Measurements from ENCODE around the gene EFCAB7.
A peak's percentile ranks its signal among the peaks of the same experiment; 100 is the strongest.
"Not testable (repeated sequence)": the region's sequence is repeated elsewhere in the genome, so short reads cannot be mapped to it uniquely, and the experiment has no call there.

EFCAB7 gene

GRCh38 chr1:63569068-63569467 is 45.7 kb downstream of the EFCAB7 start:
- TF ChIP-seq, protein P1, sequence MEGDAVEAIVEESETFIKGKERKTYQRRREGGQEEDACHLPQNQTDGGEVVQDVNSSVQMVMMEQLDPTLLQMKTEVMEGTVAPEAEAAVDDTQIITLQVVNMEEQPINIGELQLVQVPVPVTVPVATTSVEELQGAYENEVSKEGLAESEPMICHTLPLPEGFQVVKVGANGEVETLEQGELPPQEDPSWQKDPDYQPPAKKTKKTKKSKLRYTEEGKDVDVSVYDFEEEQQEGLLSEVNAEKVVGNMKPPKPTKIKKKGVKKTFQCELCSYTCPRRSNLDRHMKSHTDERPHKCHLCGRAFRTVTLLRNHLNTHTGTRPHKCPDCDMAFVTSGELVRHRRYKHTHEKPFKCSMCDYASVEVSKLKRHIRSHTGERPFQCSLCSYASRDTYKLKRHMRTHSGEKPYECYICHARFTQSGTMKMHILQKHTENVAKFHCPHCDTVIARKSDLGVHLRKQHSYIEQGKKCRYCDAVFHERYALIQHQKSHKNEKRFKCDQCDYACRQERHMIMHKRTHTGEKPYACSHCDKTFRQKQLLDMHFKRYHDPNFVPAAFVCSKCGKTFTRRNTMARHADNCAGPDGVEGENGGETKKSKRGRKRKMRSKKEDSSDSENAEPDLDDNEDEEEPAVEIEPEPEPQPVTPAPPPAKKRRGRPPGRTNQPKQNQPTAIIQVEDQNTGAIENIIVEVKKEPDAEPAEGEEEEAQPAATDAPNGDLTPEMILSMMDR (IDR thresholded peaks at IDR 0.05) = no peak
- DNase-seq (ENCODE audit: low spot score) = no peak
- no peak overlapping the region for H3K4me3 ChIP-seq
- H3K27ac ChIP-seq = no peak overlapping the region

- Histone ChIP-seq H3K27ac (no peak overlapping the region), H3K4me3 (no peak overlapping the region)
- TF ChIP-seq, protein P1 (IDR thresholded peaks at IDR 0.05) = no peak
- DNase-seq (ENCODE audit: low spot score) = no peak
Observed at GRCh38 chr1:63569640-63570316, 46.5 kb downstream of the EFCAB7 start.

GRCh38 chr1:63572686-63573085 is 49.4 kb downstream of the EFCAB7 start:
- H3K4me3 ChIP-seq; DNase-seq (ENCODE audit: low spot score); H3K27ac ChIP-seq: not testable (repeated sequence)

DNA sequence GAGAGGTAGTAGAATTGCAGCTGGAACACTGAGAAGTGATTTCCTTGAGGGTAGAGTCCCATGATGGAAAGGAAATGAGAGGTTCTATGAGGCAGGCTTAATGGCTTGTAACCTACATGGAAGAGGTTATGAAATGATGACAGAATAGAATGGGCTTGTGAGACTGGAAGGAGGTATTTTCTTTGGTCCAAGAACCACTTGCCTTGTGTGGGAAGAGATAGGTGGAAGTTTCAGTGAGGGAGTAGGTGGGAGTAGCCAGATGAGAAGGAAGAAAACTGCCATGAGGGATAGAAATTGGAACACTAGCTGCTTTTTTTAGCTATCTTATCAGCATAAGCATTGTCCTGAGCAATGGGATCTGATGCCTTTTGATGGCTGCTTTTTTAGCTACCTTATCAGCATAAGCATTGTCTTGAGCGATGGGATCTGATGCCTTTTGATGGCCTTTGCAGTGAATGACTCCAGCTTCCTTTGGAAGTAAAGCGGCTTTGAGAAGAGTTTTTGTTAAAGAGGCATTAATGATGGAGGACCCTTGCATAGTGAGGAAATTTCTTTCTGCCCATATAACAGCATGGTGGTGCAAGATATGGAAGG is 51.0 kb downstream of the EFCAB7 start:
- not testable (repeated sequence) for H3K4me3 ChIP-seq; H3K27ac ChIP-seq; DNase-seq (ENCODE audit: low spot score)

DNA sequence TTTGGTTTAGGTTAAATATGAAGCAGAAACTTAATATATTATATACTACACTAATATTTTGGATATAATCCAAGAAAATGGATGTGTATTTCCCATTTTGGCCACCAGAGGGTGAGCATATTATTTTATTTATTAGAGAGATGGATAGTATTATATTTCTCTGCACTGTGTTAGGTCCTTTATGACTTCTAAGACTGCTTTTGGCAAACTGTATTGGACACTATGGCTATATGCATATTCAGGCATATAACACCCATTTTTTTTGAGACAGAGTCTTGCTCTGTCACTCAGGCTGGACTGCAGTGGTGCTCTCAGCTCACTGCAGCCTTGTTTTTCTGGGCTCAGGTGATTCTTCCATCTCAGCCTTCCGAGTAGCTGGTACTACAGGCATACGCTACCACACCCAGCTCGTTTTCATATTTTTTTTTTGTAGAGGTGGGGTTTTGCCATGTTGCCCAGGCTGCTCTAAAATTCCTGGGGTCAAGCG is 52.1 kb downstream of the EFCAB7 start:
- DNase-seq (ENCODE audit: low spot score) = no peak
- Histone ChIP-seq H3K27ac (no peak overlapping the region), H3K4me3 (no peak overlapping the region)
- TF ChIP-seq, protein P1 (IDR thresholded peaks at IDR 0.05) = peak; percentile 68

DNA sequence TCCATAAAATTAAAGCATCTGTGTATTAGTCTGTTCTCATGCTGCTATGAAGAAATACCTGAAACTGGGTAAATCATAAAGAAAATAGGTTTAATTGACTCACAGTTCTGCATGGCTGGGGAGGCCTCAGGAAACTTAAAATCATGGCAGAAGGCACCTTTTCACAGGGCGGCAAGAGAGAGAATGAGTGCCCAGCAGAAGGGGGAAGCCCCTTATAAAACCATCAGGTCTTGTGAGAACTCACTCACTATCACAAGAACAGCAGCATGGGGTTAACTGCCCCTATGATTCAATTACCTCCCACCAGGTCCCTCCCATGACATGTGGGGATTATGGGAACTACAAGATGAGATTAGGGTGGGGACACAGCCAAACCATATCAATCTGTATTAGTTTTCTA is 63.0 kb downstream of the EFCAB7 start:
- DNase-seq (ENCODE audit: low spot score); H3K27ac ChIP-seq: not testable (repeated sequence)

DNA sequence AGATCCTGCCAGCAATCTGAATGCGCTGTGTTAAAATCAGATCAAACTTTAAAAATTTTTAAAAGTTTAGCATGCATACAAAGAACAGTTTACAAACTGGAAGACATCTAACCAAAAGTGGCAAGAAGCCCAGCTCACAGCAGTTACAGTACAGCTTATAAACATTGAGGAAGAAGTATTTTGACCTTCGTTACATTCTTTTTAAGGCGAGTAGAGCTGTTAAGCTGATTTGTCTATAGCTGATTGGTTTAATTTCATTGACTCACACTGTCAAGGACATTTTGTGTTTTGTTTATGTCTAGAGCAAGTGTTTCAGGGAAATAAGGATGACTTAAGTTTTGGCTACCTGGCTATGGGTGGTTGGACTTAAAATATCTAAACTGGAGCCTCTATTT is 66.8 kb downstream of the EFCAB7 start:
- H3K4me3 ChIP-seq = no peak overlapping the region
- TF ChIP-seq, protein P1 (IDR thresholded peaks at IDR 0.05) = no peak
- DNase-seq (ENCODE audit: low spot score) = no peak
- H3K27ac ChIP-seq = peak overlapping the region in 1 of 2 donors; percentile 1

More for the DNA sequence above, 63.0 kb downstream of the EFCAB7 start:
- H3K4me3 ChIP-seq = not testable (repeated sequence)

DNA sequence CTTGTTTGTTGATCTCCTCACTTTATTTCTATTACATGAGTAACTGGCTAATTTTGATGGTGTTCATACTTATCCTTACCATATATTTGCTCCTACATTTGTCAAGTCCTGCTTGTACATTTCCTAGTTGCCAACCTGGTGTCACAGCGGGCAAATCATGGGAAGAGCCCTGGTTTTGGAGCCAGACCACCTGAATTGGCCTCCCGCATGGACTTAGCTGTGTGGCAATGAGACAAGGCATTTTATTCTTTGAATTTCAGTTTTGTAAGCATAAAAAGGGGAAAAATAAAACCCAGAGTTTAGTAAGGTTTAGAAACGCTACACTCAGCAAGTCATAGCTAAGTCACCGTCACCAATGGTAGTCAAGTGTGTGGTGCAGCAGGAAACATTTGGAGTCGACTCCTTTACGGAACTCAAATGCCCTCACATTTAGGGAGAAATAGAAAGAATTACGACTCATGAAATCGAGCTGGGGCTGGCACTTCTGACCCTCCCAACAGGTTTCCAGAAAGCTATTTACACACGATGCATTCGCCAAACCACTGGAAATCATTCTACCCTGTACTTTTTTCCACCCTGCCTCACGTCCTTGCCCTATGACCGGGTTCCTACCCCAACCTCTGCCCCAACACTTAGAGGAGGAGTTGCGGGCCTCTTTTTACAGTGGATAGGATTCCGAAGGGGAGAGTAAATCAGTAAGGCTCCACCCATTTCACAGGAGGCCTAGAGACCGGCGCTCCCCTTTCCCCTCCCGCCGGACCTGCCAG is 69.4 kb downstream of the EFCAB7 start:
- peak overlapping the region; percentile 93 for H3K4me3 ChIP-seq
- TF ChIP-seq, protein P1 (IDR thresholded peaks at IDR 0.05) = no peak
- H3K27ac ChIP-seq = peak overlapping the region; percentile 77 to 94
- DNase-seq (ENCODE audit: low spot score) = no peak

Measured in coronary artery (tissue), 2 donors.